ENCODE measurements around the gene ANO4. TPM values are rescaled to one million over a fixed set of nuclear protein-coding genes. Genes with fewer than 3 reads are reported as not detected.

The ANO4 gene
- total RNA-seq, 1 donor from 2014 or later, result 0.74 TPM

DNA sequence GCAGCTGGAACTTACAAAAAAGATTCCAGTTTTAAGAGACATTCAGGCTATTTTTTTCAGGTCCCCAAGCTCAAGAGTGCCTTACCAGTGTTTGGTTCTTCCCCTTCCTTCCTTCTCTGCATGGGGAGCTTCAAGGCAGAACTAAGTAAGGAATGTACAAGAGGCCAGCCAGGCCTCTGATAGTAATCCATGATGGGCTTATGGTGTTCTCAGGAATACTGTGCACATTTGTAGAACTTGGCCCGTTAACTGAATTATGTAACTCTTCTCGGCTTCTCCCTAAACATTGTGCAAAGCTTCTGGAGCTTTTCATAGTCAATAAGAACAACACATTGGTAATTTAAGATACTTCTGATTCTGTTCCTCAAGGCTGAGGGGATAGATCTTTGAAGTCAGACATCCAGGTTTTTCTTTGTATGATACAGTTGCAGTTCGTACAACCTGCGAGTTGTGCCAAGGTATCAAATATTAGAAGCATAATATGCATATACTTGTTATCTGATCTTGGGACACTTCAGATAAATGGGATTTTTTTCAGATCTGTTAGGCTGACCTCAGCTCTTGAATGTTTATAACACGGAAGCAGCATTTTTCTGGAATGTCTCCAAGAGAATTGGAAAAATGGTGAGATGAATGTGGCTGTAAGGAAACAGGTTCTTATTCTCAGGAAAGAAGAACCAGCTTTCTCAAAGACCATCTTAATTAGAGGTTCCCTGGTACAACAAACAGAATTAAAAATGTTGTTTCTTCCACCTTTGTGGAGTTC is 148.6 kb downstream of the ANO4 start:
- H3K27me3 ChIP-seq, result no peaks in the 10 kb centered on the region
- no peaks in the 10 kb centered on the region for H3K4me1 ChIP-seq
- intact Hi-C loops (cut with DNase I), result no loop called here
- H3K4me3 ChIP-seq, result no peak overlapping the region
- no peak for TF ChIP-seq CTCF (IDR thresholded peaks at IDR 0.05)
- no peak for TF ChIP-seq POLR2AphosphoS5 (IDR thresholded peaks at IDR 0.05; ENCODE audit: insufficient read depth in 1 of 2, low read depth in 1 of 2)
- TF ChIP-seq POLR2A (IDR thresholded peaks at IDR 0.05), result no peak
- H3K27ac ChIP-seq, result no peak overlapping the region
- DNase-seq (ENCODE audit: extremely low spot score in 2 of 2), result no peak
- H3K36me3 ChIP-seq, result no peaks in the 10 kb centered on the region
- no peaks in the 10 kb centered on the region for H3K9me3 ChIP-seq

DNA sequence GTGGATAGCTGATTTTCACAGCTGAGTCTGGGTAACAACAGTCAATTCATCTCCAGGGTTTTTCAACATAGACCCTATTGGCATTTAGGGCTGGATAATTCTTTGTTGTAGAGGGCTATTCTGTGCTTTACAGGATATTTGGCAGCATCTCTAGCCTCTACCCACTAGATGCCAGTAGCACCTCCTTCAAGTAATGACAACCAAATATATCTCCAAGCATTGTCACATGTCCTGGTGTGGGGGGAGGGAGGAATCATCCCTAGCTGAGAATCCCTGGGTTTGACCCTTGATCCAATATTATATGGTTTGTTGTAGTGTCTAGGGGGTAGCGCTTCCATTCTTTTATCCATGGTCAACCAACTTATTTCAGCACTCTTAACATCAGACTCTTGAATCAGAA is 157.2 kb downstream of the ANO4 start:
- TF ChIP-seq POLR2AphosphoS5 (IDR thresholded peaks at IDR 0.05; ENCODE audit: insufficient read depth in 1 of 2, low read depth in 1 of 2) (no peak), POLR2A (IDR thresholded peaks at IDR 0.05) (no peak), CTCF (IDR thresholded peaks at IDR 0.05) (no peak)
- DNase-seq (ENCODE audit: extremely low spot score in 2 of 2), result no peak
- Histone ChIP-seq H3K4me1 (no peaks in the 10 kb centered on the region), H3K9me3 (no peaks in the 10 kb centered on the region), H3K27me3 (no peaks in the 10 kb centered on the region), H3K36me3 (no peaks in the 10 kb centered on the region), H3K27ac (no peak overlapping the region), H3K4me3 (no peak overlapping the region)
- intact Hi-C loops (cut with DNase I), result no loop called here

- Histone ChIP-seq H3K27ac (no peak overlapping the region), H3K27me3 (no peaks in the 10 kb centered on the region), H3K9me3 (no peaks in the 10 kb centered on the region), H3K36me3 (no peaks in the 10 kb centered on the region), H3K4me1 (no peaks in the 10 kb centered on the region), H3K4me3 (no peak overlapping the region)
- no peak for DNase-seq (ENCODE audit: extremely low spot score in 2 of 2)
- intact Hi-C loops (cut with DNase I), result no loop called here
- TF ChIP-seq CTCF (IDR thresholded peaks at IDR 0.05) (no peak), POLR2AphosphoS5 (IDR thresholded peaks at IDR 0.05; ENCODE audit: insufficient read depth in 1 of 2, low read depth in 1 of 2) (no peak), POLR2A (IDR thresholded peaks at IDR 0.05) (no peak)
These were observed 158.6 kb downstream of the ANO4 start for GRCh38 chr12:100953217-100953616.

DNA sequence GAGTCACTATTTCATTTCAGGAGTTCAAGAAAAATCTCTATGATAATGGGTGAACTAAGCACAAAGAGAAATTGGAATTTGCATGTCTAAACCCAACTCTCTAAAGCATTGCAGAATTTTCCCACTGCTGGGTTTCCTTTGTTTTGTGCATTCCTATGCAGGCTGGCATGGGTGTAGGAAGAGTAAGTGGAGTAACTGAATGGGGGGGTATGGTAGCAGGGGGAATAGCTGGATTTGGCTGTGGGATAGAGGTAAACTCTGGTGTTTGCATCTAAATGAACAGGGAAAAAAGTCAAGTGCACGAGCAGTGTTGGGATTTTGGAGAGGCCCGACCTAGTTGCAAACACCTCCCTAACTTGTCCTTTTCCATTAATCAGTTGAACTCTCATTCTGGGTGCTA is 159.1 kb downstream of the ANO4 start:
- TF ChIP-seq POLR2A (IDR thresholded peaks at IDR 0.05) (no peak), CTCF (IDR thresholded peaks at IDR 0.05) (no peak), POLR2AphosphoS5 (IDR thresholded peaks at IDR 0.05; ENCODE audit: insufficient read depth in 1 of 2, low read depth in 1 of 2) (no peak)
- Histone ChIP-seq H3K27me3 (no peaks in the 10 kb centered on the region), H3K27ac (no peak overlapping the region), H3K36me3 (no peaks in the 10 kb centered on the region), H3K4me1 (no peaks in the 10 kb centered on the region), H3K9me3 (no peaks in the 10 kb centered on the region), H3K4me3 (no peak overlapping the region)
- intact Hi-C loops (cut with DNase I), result no loop called here
- DNase-seq (ENCODE audit: extremely low spot score in 2 of 2), result no peak

- no peak for DNase-seq (ENCODE audit: extremely low spot score in 2 of 2)
- Histone ChIP-seq H3K9me3 (no peaks in the 10 kb centered on the region), H3K4me3 (no peak overlapping the region), H3K4me1 (no peaks in the 10 kb centered on the region), H3K27ac (no peak overlapping the region), H3K36me3 (no peaks in the 10 kb centered on the region), H3K27me3 (no peaks in the 10 kb centered on the region)
- intact Hi-C loops (cut with DNase I), result no loop called here
- no peak for TF ChIP-seq POLR2AphosphoS5 (IDR thresholded peaks at IDR 0.05; ENCODE audit: insufficient read depth in 1 of 2, low read depth in 1 of 2)
- TF ChIP-seq POLR2A (IDR thresholded peaks at IDR 0.05), result no peak
- TF ChIP-seq CTCF (IDR thresholded peaks at IDR 0.05), result no peak
These were observed 159.5 kb downstream of the ANO4 start for GRCh38 chr12:100954118-100954517.
